Loucy (cell line): ENCODE measurements around the gene KMT2E.
A peak's percentile ranks its signal among the peaks of the same experiment; 100 is the strongest.

Experiments used
- H2AFZ ChIP-seq: fragments of 200-600 bp; sonication (generic); 2 replicates; pipeline ENCODE4 v1.6.0; 2016; ENCODE audit warnings: antibody characterized with exemption, mild to moderate bottlenecking, low read length, moderate library complexity
- H3F3A ChIP-seq: fragments of 200-600 bp; 2 replicates; pipeline ENCODE4 v1.6.0; 2016; ENCODE audit warnings: antibody characterized with exemption, low read depth, mild to moderate bottlenecking
- H3K27me3 ChIP-seq: fragments of 200-600 bp; sonication (generic); 2 replicates; pipeline ENCODE4 v1.6.1; 2014; ENCODE audit warnings: low read length, mild to moderate bottlenecking; ENCODE audit not compliant: insufficient read depth, poor library complexity, severe bottlenecking
- H3K36me3 ChIP-seq: fragments of 200-600 bp; sonication (generic); 2 replicates; pipeline ENCODE4 v1.6.1; 2016; ENCODE audit warnings: low read length; ENCODE audit not compliant: insufficient read depth
- H3K4me1 ChIP-seq: fragments of 200-600 bp; sonication (generic); 2 replicates; pipeline ENCODE4 v1.5.1; 2014; ENCODE audit warnings: low read length, mild to moderate bottlenecking; ENCODE audit not compliant: insufficient read depth, poor library complexity, severe bottlenecking
- H3K4me2 ChIP-seq: fragments of 200-600 bp; sonication (generic); 2 replicates; pipeline ENCODE4 v1.6.0; 2014; ENCODE audit warnings: antibody characterized with exemption, low read length, low read depth, mild to moderate bottlenecking; ENCODE audit not compliant: poor library complexity, severe bottlenecking
- H3K4me3 ChIP-seq: fragments of 200-600 bp; sonication (generic); 2 replicates; pipeline ENCODE4 v1.5.1; 2014; ENCODE audit warnings: low read length, mild to moderate bottlenecking, mixed read lengths; ENCODE audit not compliant: poor library complexity, severe bottlenecking
- H3K79me2 ChIP-seq: fragments of 200-600 bp; sonication (generic); 2 replicates; pipeline ENCODE4 v1.6.1; 2014; ENCODE audit warnings: low read length; ENCODE audit not compliant: insufficient read depth
- H3K9ac ChIP-seq: fragments of 200-600 bp; sonication (generic); 2 replicates; pipeline ENCODE4 v1.6.0; 2014; ENCODE audit warnings: mild to moderate bottlenecking, low read depth, low read length, moderate library complexity; ENCODE audit not compliant: poor library complexity, severe bottlenecking
- H3K9me2 ChIP-seq: fragments of 200-600 bp; sonication (generic); replicated peaks from 2 replicates; pipeline ENCODE4 v1.6.1; 2016; ENCODE audit warnings: low read depth, low read length, mixed read lengths
- H3K9me3 ChIP-seq: fragments of 200-600 bp; sonication (generic); 2 replicates; pipeline ENCODE4 v1.6.1; 2014; ENCODE audit warnings: mild to moderate bottlenecking, antibody characterized with exemption, low read length, low read depth; ENCODE audit not compliant: insufficient read depth
- H4K20me1 ChIP-seq: fragments of 200-600 bp; sonication (generic); 2 replicates; pipeline ENCODE4 v1.6.0; 2014; ENCODE audit warnings: antibody characterized with exemption, low read length, mild to moderate bottlenecking; ENCODE audit not compliant: insufficient read depth, poor library complexity, severe bottlenecking
- CTCF ChIP-seq: fragments of 200-600 bp; sonication (generic); conservative IDR thresholded peaks from 2 replicates; pipeline ENCODE4 v1.5.1; 2014; ENCODE audit warnings: mild to moderate bottlenecking, antibody characterized with exemption, low read length
- EZH2phosphoT487 ChIP-seq: fragments of 200-600 bp; IDR thresholded peaks from 2 replicates; pipeline ENCODE4 v1.6.1; 2018; ENCODE audit warnings: antibody characterized with exemption, mild to moderate bottlenecking, moderate library complexity, borderline replicate concordance

The KMT2E gene

DNA sequence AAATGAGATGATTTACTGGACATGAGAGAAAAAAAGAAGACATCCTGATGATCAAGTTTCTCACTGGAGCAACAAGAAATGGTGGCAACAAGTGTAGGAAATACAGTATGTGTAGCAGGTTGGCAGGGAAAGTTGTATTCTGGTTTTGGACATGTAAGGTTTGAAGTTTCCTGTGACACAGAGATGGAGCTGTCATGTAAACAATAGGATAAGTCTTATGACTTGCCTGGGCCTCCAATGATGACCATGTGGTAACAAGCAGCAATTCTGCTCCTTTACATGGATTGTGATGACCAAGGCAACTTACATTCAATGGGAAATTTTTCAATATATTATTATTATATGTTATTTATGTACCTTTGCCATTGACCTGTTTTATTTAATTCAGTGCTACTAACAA lies 125.4 kb downstream of the KMT2E start:
- Histone ChIP-seq H3K79me2 (peaks cover 31% of the 10 kb centered on the region), H3K4me2 (no peak overlapping the region), H3F3A (no peaks in the 10 kb centered on the region), H3K9me2 (no peaks in the 10 kb centered on the region), H3K36me3 (peaks cover 80% of the 10 kb centered on the region), H3K27me3 (no peaks in the 10 kb centered on the region), H3K9ac (no peak overlapping the region), H2AFZ (no peak overlapping the region), H3K4me1 (no peaks in the 10 kb centered on the region), H3K4me3 (no peak overlapping the region), H3K9me3 (no peaks in the 10 kb centered on the region), H4K20me1 (peaks cover 4% of the 10 kb centered on the region)
- no peak for TF ChIP-seq EZH2phosphoT487
- TF ChIP-seq CTCF, result no peak

GRCh38 chr7:105141068-105141467 lies 127.1 kb downstream of the KMT2E start:
- H4K20me1 ChIP-seq, result no peaks in the 10 kb centered on the region
- H3K9ac ChIP-seq, result no peak overlapping the region
- peaks cover 87% of the 10 kb centered on the region for H3K36me3 ChIP-seq
- H3K4me3 ChIP-seq, result no peak overlapping the region
- H3F3A ChIP-seq, result no peaks in the 10 kb centered on the region
- H3K9me2 ChIP-seq, result no peaks in the 10 kb centered on the region
- no peaks in the 10 kb centered on the region for H3K27me3 ChIP-seq
- H3K4me2 ChIP-seq, result no peak overlapping the region
- H2AFZ ChIP-seq, result no peak overlapping the region
- peaks cover 31% of the 10 kb centered on the region for H3K79me2 ChIP-seq
- H3K4me1 ChIP-seq, result no peaks in the 10 kb centered on the region
- TF ChIP-seq EZH2phosphoT487, result no peak
- peak; percentile 48 for TF ChIP-seq CTCF
- H3K9me3 ChIP-seq, result no peaks in the 10 kb centered on the region

DNA sequence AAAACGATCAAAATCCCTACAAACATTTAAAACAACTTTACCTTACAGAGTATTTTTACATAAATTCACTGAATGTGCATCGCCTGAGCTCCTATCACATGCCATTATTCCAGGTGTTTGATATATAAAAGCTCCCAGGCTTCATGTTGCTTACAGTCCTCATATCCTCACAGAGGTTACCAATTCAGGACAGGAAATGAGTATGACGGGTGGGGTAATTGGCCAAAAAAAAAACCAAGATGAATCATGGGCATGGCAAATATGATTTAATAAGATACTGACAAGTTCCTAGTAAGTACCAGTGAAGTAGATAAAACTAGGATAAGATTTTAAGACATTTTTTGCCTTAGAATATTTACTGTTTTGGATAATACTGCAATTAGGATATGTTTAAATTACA lies 135.8 kb downstream of the KMT2E start:
- Histone ChIP-seq H3K4me2 (no peak overlapping the region), H3K9me3 (no peaks in the 10 kb centered on the region), H2AFZ (no peak overlapping the region), H3K79me2 (no peaks in the 10 kb centered on the region), H3K9me2 (no peaks in the 10 kb centered on the region), H3K27me3 (no peaks in the 10 kb centered on the region), H4K20me1 (no peaks in the 10 kb centered on the region), H3F3A (no peaks in the 10 kb centered on the region), H3K36me3 (peaks cover 31% of the 10 kb centered on the region; the same call in 1 of the 2 replicates), H3K4me1 (peaks cover 15% of the 10 kb centered on the region), H3K4me3 (no peak overlapping the region), H3K9ac (no peak overlapping the region)
- TF ChIP-seq CTCF (no peak), EZH2phosphoT487 (no peak)
